ENCODE results near the gene ELAVL4. TPM values are rescaled to one million over a fixed set of nuclear protein-coding genes. Genes with fewer than 3 reads are reported as not detected.

The ELAVL4 gene
- polyA plus RNA-seq, 1 experiment: not detected

DNA sequence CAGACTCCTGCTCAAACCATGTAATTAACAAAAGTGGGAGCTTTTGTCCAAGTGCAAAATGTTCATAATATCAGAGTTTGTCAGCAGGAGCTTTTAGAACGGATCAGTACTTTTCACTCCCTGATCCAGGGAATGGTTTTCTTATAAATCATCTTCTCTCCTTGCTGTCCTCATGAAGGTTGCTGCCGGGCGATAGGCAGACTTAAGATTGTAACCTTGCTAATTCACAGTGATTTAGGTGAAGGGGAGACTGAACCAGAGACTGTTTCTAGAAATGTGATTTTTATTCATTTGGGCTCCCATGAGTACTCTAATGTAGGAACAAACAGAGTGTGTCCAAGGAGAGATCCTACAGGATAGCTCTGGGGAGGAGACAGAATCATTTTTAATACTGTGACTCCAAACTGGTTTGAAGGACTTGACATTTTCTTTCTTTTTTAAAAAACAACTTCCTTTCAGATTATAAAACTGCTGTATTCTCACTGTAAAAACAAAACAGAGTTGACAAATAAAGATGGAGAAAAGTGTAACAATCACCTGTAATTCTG is 23.7 kb downstream of the ELAVL4 start:
- Histone ChIP-seq H3K4me3 (ENCODE audit: low read depth, low read length) (no peak overlapping the region), H3K27me3 (ENCODE audit: control insufficient read depth, insufficient read depth, low read length) (no peaks in the 10 kb centered on the region), H3K27ac (ENCODE audit: low read depth, low read length) (no peak overlapping the region), H3K9me3 (ENCODE audit: control insufficient read depth, insufficient read depth, low read length) (no peaks in the 10 kb centered on the region)
- ChIA-PET CTCF (no interaction called here), POLR2A (no interaction called here)
- TF ChIP-seq, protein P1, sequence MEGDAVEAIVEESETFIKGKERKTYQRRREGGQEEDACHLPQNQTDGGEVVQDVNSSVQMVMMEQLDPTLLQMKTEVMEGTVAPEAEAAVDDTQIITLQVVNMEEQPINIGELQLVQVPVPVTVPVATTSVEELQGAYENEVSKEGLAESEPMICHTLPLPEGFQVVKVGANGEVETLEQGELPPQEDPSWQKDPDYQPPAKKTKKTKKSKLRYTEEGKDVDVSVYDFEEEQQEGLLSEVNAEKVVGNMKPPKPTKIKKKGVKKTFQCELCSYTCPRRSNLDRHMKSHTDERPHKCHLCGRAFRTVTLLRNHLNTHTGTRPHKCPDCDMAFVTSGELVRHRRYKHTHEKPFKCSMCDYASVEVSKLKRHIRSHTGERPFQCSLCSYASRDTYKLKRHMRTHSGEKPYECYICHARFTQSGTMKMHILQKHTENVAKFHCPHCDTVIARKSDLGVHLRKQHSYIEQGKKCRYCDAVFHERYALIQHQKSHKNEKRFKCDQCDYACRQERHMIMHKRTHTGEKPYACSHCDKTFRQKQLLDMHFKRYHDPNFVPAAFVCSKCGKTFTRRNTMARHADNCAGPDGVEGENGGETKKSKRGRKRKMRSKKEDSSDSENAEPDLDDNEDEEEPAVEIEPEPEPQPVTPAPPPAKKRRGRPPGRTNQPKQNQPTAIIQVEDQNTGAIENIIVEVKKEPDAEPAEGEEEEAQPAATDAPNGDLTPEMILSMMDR (IDR thresholded peaks at IDR 0.05; ENCODE audit: low read depth, low read length): no peak
- no peak for DNase-seq (ENCODE audit: low read depth, low spot score)

DNA sequence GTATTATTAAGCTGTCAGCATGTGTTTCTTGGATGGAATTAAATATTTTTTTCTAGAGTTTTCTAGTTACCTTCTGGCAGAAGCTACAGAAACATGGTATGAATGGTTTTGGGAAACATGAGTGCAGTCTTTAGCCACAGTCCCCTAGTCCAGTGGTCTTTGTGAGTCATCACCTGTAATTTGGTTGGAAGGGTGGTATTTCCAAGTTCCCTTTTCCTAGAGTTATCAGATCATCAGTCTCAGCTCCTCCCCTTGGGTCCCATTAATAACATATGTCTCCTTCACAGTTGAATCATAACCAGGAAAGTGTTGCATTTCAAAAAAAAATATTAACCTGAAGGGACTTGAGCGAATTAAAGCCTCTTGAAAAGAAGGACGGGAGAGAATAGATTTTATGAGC is 27.0 kb downstream of the ELAVL4 start:
- no peak overlapping the region for H3K4me3 ChIP-seq (ENCODE audit: low read depth, low read length)
- no peaks in the 10 kb centered on the region for H3K27me3 ChIP-seq (ENCODE audit: control insufficient read depth, insufficient read depth, low read length)
- ChIA-PET CTCF (no interaction called here), POLR2A (no interaction called here)
- H3K9me3 ChIP-seq (ENCODE audit: control insufficient read depth, insufficient read depth, low read length): no peaks in the 10 kb centered on the region; the same call in 1 of the 2 replicates
- no peak overlapping the region for H3K27ac ChIP-seq (ENCODE audit: low read depth, low read length)
- DNase-seq (ENCODE audit: low read depth, low spot score): no peak
- TF ChIP-seq, protein P1 (IDR thresholded peaks at IDR 0.05; ENCODE audit: low read depth, low read length): no peak

DNA sequence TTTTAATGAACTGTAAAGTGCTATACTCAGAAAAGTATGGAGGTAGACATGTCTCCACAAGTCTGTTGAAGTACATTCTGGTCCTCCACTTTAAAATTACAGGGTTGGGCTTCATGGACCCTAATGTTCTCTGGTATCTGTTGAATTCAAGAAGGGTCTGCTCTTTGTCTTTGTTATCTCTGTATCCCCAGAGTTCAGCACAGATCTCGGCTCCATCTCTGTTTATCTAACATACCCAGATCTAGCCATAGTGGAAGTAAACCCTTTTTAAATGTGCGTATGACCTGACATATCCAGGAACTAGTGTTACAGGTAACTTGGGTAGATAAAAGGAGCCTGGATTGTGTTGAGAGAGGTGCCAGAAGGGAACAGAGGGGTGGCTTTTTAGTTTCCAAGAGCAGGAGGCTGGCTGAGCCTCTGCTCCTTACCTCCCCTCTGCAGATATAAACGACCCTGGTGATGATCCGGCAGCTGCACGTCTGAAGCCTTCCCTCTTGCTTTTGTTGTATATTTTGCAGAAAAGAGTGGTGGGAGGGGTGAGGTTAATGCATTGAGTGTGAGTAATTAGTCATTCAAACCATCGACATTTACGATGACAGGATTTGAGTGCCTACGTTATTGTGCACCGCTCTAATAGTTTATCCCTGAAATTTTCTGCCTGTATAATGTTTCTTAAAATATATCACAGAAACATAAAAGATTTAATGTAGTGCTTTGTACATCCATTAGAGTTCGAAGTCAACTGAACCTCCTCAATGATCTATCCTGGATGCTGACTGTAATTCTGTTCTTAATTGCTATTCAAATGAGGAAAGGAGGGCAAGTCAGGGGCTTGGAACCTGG is 30.8 kb downstream of the ELAVL4 start:
- DNase-seq (ENCODE audit: low read depth, low spot score): no peak
- no peak overlapping the region for H3K27ac ChIP-seq (ENCODE audit: low read depth, low read length)
- no peaks in the 10 kb centered on the region; the same call in 1 of the 2 replicates for H3K9me3 ChIP-seq (ENCODE audit: control insufficient read depth, insufficient read depth, low read length)
- H3K4me3 ChIP-seq (ENCODE audit: low read depth, low read length): no peak overlapping the region
- H3K27me3 ChIP-seq (ENCODE audit: control insufficient read depth, insufficient read depth, low read length): no peaks in the 10 kb centered on the region
- CTCF ChIA-PET: no interaction called here
- TF ChIP-seq, protein P1 (IDR thresholded peaks at IDR 0.05; ENCODE audit: low read depth, low read length): no peak
- POLR2A ChIA-PET: no interaction called here

DNA sequence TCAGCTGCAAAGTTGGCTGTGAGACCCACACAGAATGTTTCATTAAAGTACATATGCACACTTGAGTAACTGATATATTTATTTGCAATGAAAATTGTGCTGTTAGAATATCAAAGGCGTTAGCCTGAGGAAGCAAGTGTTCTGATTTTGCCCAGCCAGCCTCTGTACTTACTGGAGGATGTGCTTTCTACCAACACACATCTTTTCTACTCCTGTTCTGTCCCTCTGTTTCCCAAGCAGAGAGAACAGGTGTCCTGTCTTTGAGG is 31.4 kb downstream of the ELAVL4 start:
- ChIA-PET POLR2A (no interaction called here), CTCF (no interaction called here)

More for the DNA sequence above, 31.4 kb downstream of the ELAVL4 start:
- no peak overlapping the region for H3K27ac ChIP-seq (ENCODE audit: low read depth, low read length)
- no peaks in the 10 kb centered on the region for H3K27me3 ChIP-seq (ENCODE audit: control insufficient read depth, insufficient read depth, low read length)
- no peaks in the 10 kb centered on the region; the same call in 1 of the 2 replicates for H3K9me3 ChIP-seq (ENCODE audit: control insufficient read depth, insufficient read depth, low read length)
- no peak for DNase-seq (ENCODE audit: low read depth, low spot score)
- no peak overlapping the region for H3K4me3 ChIP-seq (ENCODE audit: low read depth, low read length)
- TF ChIP-seq, protein P1 (IDR thresholded peaks at IDR 0.05; ENCODE audit: low read depth, low read length): no peak
